Measurements from ENCODE around the gene HAGH.

The HAGH gene

GRCh38 chr16:1768767-1769401 lies 57.7 kb downstream of the HAGH start:
- no peaks in the 10 kb centered on the region for H3K9me3 ChIP-seq (ENCODE audit: control insufficient read depth, insufficient read depth, low read depth, low read length)
- CTCF ChIA-PET: no interaction called here
- H3K27ac ChIP-seq (ENCODE audit: extremely low read depth, low read depth, low read length): peak overlapping the region; percentile 94
- H3K36me3 ChIP-seq (ENCODE audit: control insufficient read depth in 2 of 2, insufficient read depth in 1 of 2, low read length in 2 of 2): peaks cover 0 to 77% of the 10 kb centered on the region in 2 experiments; a peak in 1 of 3 replicates
- POLR2A ChIA-PET: interaction anchor here (0.5 to 6.0 kb wide), 4 partner anchors 12 to 91 kb away, joined by 3 to 113 read pairs (median 8); partner anchors contain the start of genes JPT2, MAPK8IP3, NUBP2 and SPSB3
- H3K4me1 ChIP-seq (ENCODE audit: control insufficient read depth, insufficient read depth, low read length): peaks cover 3% of the 10 kb centered on the region; the same call in 1 of the 2 replicates
- H3K4me3 ChIP-seq (ENCODE audit: low read depth, low read length): no peak overlapping the region
- TF ChIP-seq ZNF214 (tag by site-specific recombination; IDR thresholded peaks at IDR 0.05; ENCODE audit: borderline replicate concordance): no peak
- no peak for TF ChIP-seq ZNF639 (tag by site-specific recombination; IDR thresholded peaks at IDR 0.05)
- peak; percentile 96 for TF ChIP-seq ZNF692 (tag by site-specific recombination; IDR thresholded peaks at IDR 0.05)
- TF ChIP-seq TRIM28 (IDR thresholded peaks at IDR 0.05; ENCODE audit: borderline replicate concordance, low read length): no peak
- no peak for TF ChIP-seq PRDM10 (tag by site-specific recombination; IDR thresholded peaks at IDR 0.05)
- no peak for TF ChIP-seq BCL11A (tag by site-specific recombination; IDR thresholded peaks at IDR 0.05; ENCODE audit: low read depth)
- TF ChIP-seq ZNF600 (tag by site-specific recombination; IDR thresholded peaks at IDR 0.05): 0 out of 2 replicates have a peak, but pooled peaks have one; percentile 24
- no peak for TF ChIP-seq ZNF292 (tag by site-specific recombination; IDR thresholded peaks at IDR 0.05; ENCODE audit: borderline replicate concordance, low read depth)
- TF ChIP-seq ZNF488 (tag by site-specific recombination; IDR thresholded peaks at IDR 0.05): no peak
- TF ChIP-seq REPIN1 (tag by site-specific recombination; IDR thresholded peaks at IDR 0.05; ENCODE audit: low read depth): no peak
- no peak for TF ChIP-seq ZNF211 (tag by site-specific recombination; IDR thresholded peaks at IDR 0.05; ENCODE audit: low read depth)
- TF ChIP-seq ZNF391 (tag by site-specific recombination; IDR thresholded peaks at IDR 0.05; ENCODE audit: borderline replicate concordance, low read depth): no peak
- no peak for TF ChIP-seq ZNF664 (tag by site-specific recombination; IDR thresholded peaks at IDR 0.05)
- TF ChIP-seq KLF1 (tag by site-specific recombination; IDR thresholded peaks at IDR 0.05): no peak; the same call in 1 of the 2 replicates
- TF ChIP-seq ZIC2 (tag by site-specific recombination; IDR thresholded peaks at IDR 0.05): peak; percentile 61
- no peak for TF ChIP-seq MZF1 (tag by site-specific recombination; IDR thresholded peaks at IDR 0.05; ENCODE audit: borderline replicate concordance)
- no peak for TF ChIP-seq ZNF23 (tag by site-specific recombination; IDR thresholded peaks at IDR 0.05; ENCODE audit: borderline replicate concordance)
- TF ChIP-seq ZNF274 (IDR thresholded peaks at IDR 0.05; ENCODE audit: low read length): no peak
- TF ChIP-seq ZNF274 (tag by site-specific recombination; IDR thresholded peaks at IDR 0.05; ENCODE audit: borderline replicate concordance): no peak
- TF ChIP-seq ZNF18 (tag by site-specific recombination; IDR thresholded peaks at IDR 0.05): no peak
- no peak for TF ChIP-seq ZNF175 (tag by site-specific recombination; IDR thresholded peaks at IDR 0.05)
- no peak for TF ChIP-seq ZNF121 (tag by site-specific recombination; IDR thresholded peaks at IDR 0.05)
- peak; percentile 50; the same call in 1 of the 2 replicates for TF ChIP-seq ZBTB20 (tag by site-specific recombination; IDR thresholded peaks at IDR 0.05)
- TF ChIP-seq ZNF654 (tag by site-specific recombination; IDR thresholded peaks at IDR 0.05; ENCODE audit: low read depth): no peak
- no peak for TF ChIP-seq ZNF169 (tag by site-specific recombination; IDR thresholded peaks at IDR 0.05)
- TF ChIP-seq PATZ1 (tag by site-specific recombination; IDR thresholded peaks at IDR 0.05): 0 out of 2 replicates have a peak, but pooled peaks have one; percentile 42
- TF ChIP-seq WT1 (tag by site-specific recombination; IDR thresholded peaks at IDR 0.05): no peak

All from HEK293 (cell line).